Right renal pelvis (tissue), 4 donors: Measurements from ENCODE around the gene HTR4. TPM values are rescaled to one million over a fixed set of nuclear protein-coding genes. Genes with fewer than 3 reads are reported as not detected.

Experiments
- DNase-seq, 4 donors: peaks; one replicate each; pipeline ENCODE4 v3.0.0-alpha.2; 2013; ENCODE audit warnings: low read depth in 4 of 4, low spot score in 3 of 4, missing footprints in 1 of 4
- polyA plus RNA-seq, 4 donors: library from polyadenylated mRNA; unstranded; fragments of 120-200 nt; gene quantifications; one replicate each; pipeline ENCODE4 v1.2.1, GENCODE V29; 2013; ENCODE audit not compliant: insufficient read length in 4 of 4

The HTR4 gene
- polyA plus RNA-seq, 4 donors, result 0.05 to 0.15 TPM; not detected in 2

- DNase-seq, result no peak
Measured at GRCh38 chr5:148445578-148445977, 208.7 kb downstream of the HTR4 start.

GRCh38 chr5:148443998-148444397 is 210.3 kb downstream of the HTR4 start:
- DNase-seq, result peak; percentile 32 to 54 (median 53)

GRCh38 chr5:148443241-148443640 is 211.1 kb downstream of the HTR4 start:
- no peak for DNase-seq

GRCh38 chr5:148438933-148439332 is 215.4 kb downstream of the HTR4 start:
- no peak for DNase-seq

- DNase-seq, result no peak
Measured at GRCh38 chr5:148437249-148437648, 217.1 kb downstream of the HTR4 start.

GRCh38 chr5:148436029-148436428 is 218.3 kb downstream of the HTR4 start:
- DNase-seq, result no peak

- no peak for DNase-seq
Measured at GRCh38 chr5:148433826-148434225, 220.5 kb downstream of the HTR4 start.

Other genes starting within 250 kb of the HTR4 start
- gene ADRB2, start 172.1 kb upstream of the HTR4 start, polyA plus RNA-seq, result under 1 TPM; 0.13 to 0.53 (median 0.43) TPM